GM12878 (cell line): ENCODE results near the gene NIP7. TPM values are rescaled to one million over a fixed set of nuclear protein-coding genes. Genes with fewer than 3 reads are reported as not detected.

Experiments used
- ATAC-seq: fragments of 200-7000 bp; cut with Tn5 transposase; 3 replicates; pipeline ENCODE4 v1.9.1; 2020; ENCODE audit warnings: mild to moderate bottlenecking, moderate library complexity
- BruUV-seq: library from RNA; stranded (reverse); fragments of 400-500 nt; replicated peaks from 2 replicates; lab custom pipeline; 2021; lab: Mats Ljungman, UMichigan
- CTCF ChIA-PET: fragments of 300-600 bp; sonication (Branson Sonifier 250); formaldehyde crosslinking; extraction: SDS; loops from one replicate; lab custom pipeline; 2021; ENCODE audit warnings: inconsistent platforms; lab: Yijun Ruan, JAX
- POLR2A ChIA-PET: fragments of 350-600 bp; formaldehyde crosslinking; extraction: SDS; loops from one replicate; lab custom pipeline; 2021; ENCODE audit warnings: inconsistent platforms; lab: Charles Lee
- RAD21 ChIA-PET: fragments of 300-600 bp; sonication (Branson Sonifier 250); formaldehyde crosslinking; loops from one replicate; lab custom pipeline; 2023; ENCODE audit warnings: antibody characterized with exemption; ENCODE audit not compliant: unreplicated experiment; lab: Charles Lee
- SMC1A ChIA-PET: fragments of 300-600 bp; sonication (Branson Sonifier 250); formaldehyde crosslinking; loops from one replicate; lab custom pipeline; 2023; ENCODE audit not compliant: unreplicated experiment, uncharacterized antibody; lab: Charles Lee
- DNase-seq: peaks from one replicate; pipeline ENCODE4 v3.0.0-alpha.2; 2011; ENCODE audit warnings: low read depth, low spot score
- FAIRE-seq: peaks from 3 replicates; lab custom pipeline; 2011; peaks lifted over from hg19 to GRCh38; lab: Jason Lieb, UNC
- H2AFZ ChIP-seq: 2 replicates; pipeline ENCODE4 v1.6.0; 2011; ENCODE audit warnings: low read depth, low read length, control low read depth; ENCODE audit not compliant: control insufficient read depth
- H3K27ac ChIP-seq: 2 replicates; pipeline ENCODE4 v1.5.1; 2011; ENCODE audit warnings: control low read depth; ENCODE audit not compliant: control insufficient read depth, insufficient read depth
- H3K27me3 ChIP-seq, 2 experiments: replicated peaks in 1 of 2; 2 replicates each; pipeline versions ENCODE4 v1.6.0 to v1.6.1; 2011; ENCODE audit warnings: low read length in 1 of 2; ENCODE audit not compliant: control insufficient read depth in 2 of 2, insufficient read depth in 2 of 2
- H3K36me3 ChIP-seq, 2 experiments: 2 replicates each; pipeline ENCODE4 v1.5.1; 2011; ENCODE audit warnings: low read length in 1 of 2; ENCODE audit not compliant: control insufficient read depth in 2 of 2, insufficient read depth in 2 of 2
- H3K4me1 ChIP-seq: 2 replicates; pipeline ENCODE4 v1.6.1; 2011; ENCODE audit warnings: mild to moderate bottlenecking, low read length, moderate library complexity, mixed read lengths; ENCODE audit not compliant: control insufficient read depth, insufficient read depth
- H3K4me2 ChIP-seq: 2 replicates; pipeline ENCODE4 v1.6.0; 2011; ENCODE audit warnings: control low read depth; ENCODE audit not compliant: control insufficient read depth, insufficient read depth
- H3K4me3 ChIP-seq: fragments of 200-600 bp; sonication (generic); 2 replicates; pipeline ENCODE4 v1.5.1; 2016
- H3K79me2 ChIP-seq: 2 replicates; pipeline ENCODE4 v1.6.0; 2011; ENCODE audit warnings: low read length; ENCODE audit not compliant: control insufficient read depth, insufficient read depth
- H3K9ac ChIP-seq: 2 replicates; pipeline ENCODE4 v1.8.0; 2011; ENCODE audit warnings: low read length, control low read depth, mixed read lengths; ENCODE audit not compliant: control insufficient read depth, insufficient read depth
- H3K9me3 ChIP-seq: replicated peaks from 3 replicates; pipeline ENCODE4 v1.5.1; 2011; ENCODE audit warnings: mild to moderate bottlenecking, low read length; ENCODE audit not compliant: control insufficient read depth, insufficient read depth
- H4K20me1 ChIP-seq: 2 replicates; pipeline ENCODE4 v1.6.0; 2011; ENCODE audit not compliant: control insufficient read depth, insufficient read depth
- GATAD2B ChIP-seq: fragments of 450-650 bp; conservative IDR thresholded peaks from 2 replicates; pipeline ENCODE4 v1.6.1; 2017; ENCODE audit warnings: low read depth, mild to moderate bottlenecking, moderate library complexity
- JUNB ChIP-seq: IDR thresholded peaks from 2 replicates; pipeline ENCODE4 v1.6.1; 2016; ENCODE audit warnings: antibody characterized with exemption, mild to moderate bottlenecking
- KDM1A ChIP-seq: fragments of 200-600 bp; sonication (generic); IDR thresholded peaks from 2 replicates; pipeline ENCODE4 v1.6.1; 2016; ENCODE audit warnings: borderline replicate concordance
- WGBS: methylation state at CpG from one replicate; pipeline ENCODE4 v1.1.6; 2016; ENCODE audit warnings: low lambda C conversion rate; ENCODE audit not compliant: insufficient replicate concordance, insufficient coverage; ENCODE audit errors: missing lambda C conversion rate; 5-methylcytosine and 5-hydroxymethylcytosine counted together
- in situ Hi-C: fragments of 300-500 bp; cut with MboI; formaldehyde crosslinking; loops from 9 replicates; pipeline ENCODE4 v1.14.3; 2018; ENCODE audit warnings: mixed read lengths
- intact Hi-C: fragments of 100-400 bp; cut with micrococcal nuclease; formaldehyde crosslinking; loops from one replicate; pipeline ENCODE4 v1.14.2; 2022; ENCODE audit not compliant: unreplicated experiment
- polyA plus RNA-seq, 11 experiments: library from polyadenylated mRNA; depleted of rRNA in 4 of 11; unstranded in 6 of 11; stranded (reverse) in 5 of 11; fragments of >200 nt; fragmentation: Nextera tagmentation in 4 of 11; fragmentation: Illumina TruSeq in 1 of 11; extraction: Ambion mirVana in 4 of 11; extraction: Trizol in 1 of 11; gene quantifications; 1 replicate in 1 of 11; 2 replicates in 10 of 11; pipeline versions ENCODE4 v1.2.1 to v1.2.3, GENCODE V29; 2011 to 2016; ENCODE audit warnings: inconsistent platforms in 2 of 11, missing spikeins in 2 of 11, low read depth in 1 of 11
- total RNA-seq, 4 experiments: library from RNA; depleted of rRNA in 3 of 4; stranded (reverse); fragments of >200 nt in 3 of 4; fragmentation: Illumina TruSeq in 1 of 4; extraction: Trizol in 1 of 4; gene quantifications; 2 replicates each; pipeline versions ENCODE4 v1.2.1 to v1.2.3, GENCODE V29; 2013 to 2021
- TF ChIP-seq, protein P1 (sequence below): fragments of 450-650 bp; IDR thresholded peaks from 2 replicates; pipeline ENCODE4 v1.6.1; 2018; ENCODE audit warnings: mild to moderate bottlenecking, low read depth, moderate library complexity; ENCODE audit not compliant: partially characterized antibody

Gene NIP7
- total and polyA plus RNA-seq, 10 of the 15 experiments (the other 5 are each of a cell fraction or from before 2014, with no cell fraction given), result 18.8 to 62.9 (median 56.7) TPM

- Histone ChIP-seq H3K27ac (peak overlapping the region; percentile 85), H3K27me3 (no peaks in the 10 kb centered on the region), H3K4me1 (peaks cover 7% of the 10 kb centered on the region), H4K20me1 (peaks cover 4% of the 10 kb centered on the region), H3K4me2 (peak overlapping the region; percentile 94), H3K9me3 (no peaks in the 10 kb centered on the region), H3K9ac (peak overlapping the region; percentile 96), H2AFZ (peak overlapping the region; percentile 82), H3K4me3 (peak overlapping the region; percentile 91), H3K79me2 (peaks cover 44% of the 10 kb centered on the region), H3K36me3 (peaks cover 1 to 29% of the 10 kb centered on the region in 2 experiments)
- WGBS, result 2% methylated on average over 16 of the region's 16 CpGs
- BruUV-seq, result no TSS peak
- intact Hi-C loops (no loop called here), in situ Hi-C loops (no loop called here)
- ChIA-PET SMC1A (interaction anchor here (0.8 to 1.6 kb wide), 8 partner anchors 10 to 128 kb away, joined by 3 to 7 read pairs (median 4); partner anchors contain the start of genes PDF and VPS4A), RAD21 (interaction anchor here (0.8 to 1.4 kb wide), 2 partner anchors 10 to 256 kb away, joined by 3 to 5 read pairs; partner anchors contain the start of gene PDF), CTCF (interaction anchor here (0.5 to 1.8 kb wide), 2 partner anchors 13 to 312 kb away, joined by 3 to 5 read pairs; no protein-coding TSS in a partner anchor), POLR2A (interaction anchor here (0.5 to 5.5 kb wide), 7 partner anchors 11 to 413 kb away, joined by 3 to 42 read pairs (median 4); partner anchors contain the start of gene PDF)
- TF ChIP-seq KDM1A (no peak), GATAD2B (0 out of 2 replicates have a peak, but pooled peaks have one; percentile 13)
- FAIRE-seq (peak; percentile 62), ATAC-seq (peak; percentile 3; the same call in 2 of the 3 replicates), DNase-seq (no peak)
Observed at GRCh38 chr16:69340095-69340644, 598 bp downstream of the NIP7 start.

GRCh38 chr16:69344171-69344570 is 4.6 kb downstream of the NIP7 start:
- POLR2A ChIA-PET, result interaction anchor here (0.6 to 1.3 kb wide), 3 partner anchors 10 to 502 kb away, joined by 3 to 4 read pairs (median 3); no protein-coding TSS in a partner anchor
- no peaks in the 10 kb centered on the region for H3K9me3 ChIP-seq
- no peak overlapping the region for H3K27ac ChIP-seq
- DNase-seq (no peak), ATAC-seq (no peak), FAIRE-seq (no peak)
- TF ChIP-seq JUNB, result no peak
- TF ChIP-seq, protein P1, sequence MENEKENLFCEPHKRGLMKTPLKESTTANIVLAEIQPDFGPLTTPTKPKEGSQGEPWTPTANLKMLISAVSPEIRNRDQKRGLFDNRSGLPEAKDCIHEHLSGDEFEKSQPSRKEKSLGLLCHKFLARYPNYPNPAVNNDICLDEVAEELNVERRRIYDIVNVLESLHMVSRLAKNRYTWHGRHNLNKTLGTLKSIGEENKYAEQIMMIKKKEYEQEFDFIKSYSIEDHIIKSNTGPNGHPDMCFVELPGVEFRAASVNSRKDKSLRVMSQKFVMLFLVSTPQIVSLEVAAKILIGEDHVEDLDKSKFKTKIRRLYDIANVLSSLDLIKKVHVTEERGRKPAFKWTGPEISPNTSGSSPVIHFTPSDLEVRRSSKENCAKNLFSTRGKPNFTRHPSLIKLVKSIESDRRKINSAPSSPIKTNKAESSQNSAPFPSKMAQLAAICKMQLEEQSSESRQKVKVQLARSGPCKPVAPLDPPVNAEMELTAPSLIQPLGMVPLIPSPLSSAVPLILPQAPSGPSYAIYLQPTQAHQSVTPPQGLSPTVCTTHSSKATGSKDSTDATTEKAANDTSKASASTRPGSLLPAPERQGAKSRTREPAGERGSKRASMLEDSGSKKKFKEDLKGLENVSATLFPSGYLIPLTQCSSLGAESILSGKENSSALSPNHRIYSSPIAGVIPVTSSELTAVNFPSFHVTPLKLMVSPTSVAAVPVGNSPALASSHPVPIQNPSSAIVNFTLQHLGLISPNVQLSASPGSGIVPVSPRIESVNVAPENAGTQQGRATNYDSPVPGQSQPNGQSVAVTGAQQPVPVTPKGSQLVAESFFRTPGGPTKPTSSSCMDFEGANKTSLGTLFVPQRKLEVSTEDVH, result no peak
- SMC1A ChIA-PET, result interaction anchor here (1.5 kb wide), 1 partner anchor 18 kb away, joined by 3 read pairs; no protein-coding TSS in a partner anchor
- no peak overlapping the region for H3K4me3 ChIP-seq
- RAD21 ChIA-PET, result no interaction called here
- intact Hi-C loops, result no loop called here
- in situ Hi-C loops, result no loop called here
- no peak overlapping the region for H2AFZ ChIP-seq
- peaks cover 14% of the 10 kb centered on the region for H3K4me1 ChIP-seq
- peaks cover 30% of the 10 kb centered on the region for H3K79me2 ChIP-seq
- no peak overlapping the region for H3K4me2 ChIP-seq
- H4K20me1 ChIP-seq, result peaks cover 4% of the 10 kb centered on the region
- WGBS, result 94% methylated on average over 5 of the region's 5 CpGs
- CTCF ChIA-PET, result no interaction called here
- H3K9ac ChIP-seq, result no peak overlapping the region
- H3K36me3 ChIP-seq, result peaks cover 0 to 20% of the 10 kb centered on the region in 2 experiments; a peak in 3 of 4 replicates
- no TSS peak for BruUV-seq
- H3K27me3 ChIP-seq, result no peaks in the 10 kb centered on the region
